ENCODE data around the gene HEXIM2. TPM values are rescaled to one million over a fixed set of nuclear protein-coding genes. Genes with fewer than 3 reads are reported as not detected.
A peak's percentile ranks its signal among the peaks of the same experiment; 100 is the strongest.

Gene HEXIM2
- total RNA-seq, 1 experiment from 2014 or later: 12.5 TPM

- Histone ChIP-seq H3K79me1 (ENCODE audit: insufficient read depth, low read depth, low read length, poor library complexity, severe bottlenecking) (peaks cover 4% of the 10 kb centered on the region), H3K4ac (ENCODE audit: low read depth, low read length) (no peak overlapping the region), H2BK5ac (ENCODE audit: insufficient read length, low read length) (no peak overlapping the region), H3K27me3 (ENCODE audit: insufficient read depth, low read length) (no peaks in the 10 kb centered on the region), H3K9ac (ENCODE audit: extremely low read depth, insufficient read length, low read length) (no peak overlapping the region), H2AFZ (ENCODE audit: low read length) (no peak overlapping the region), H3K23me2 (ENCODE audit: insufficient read length, low read depth, low read length, poor library complexity, severe bottlenecking) (no peaks in the 10 kb centered on the region), H4K5ac (ENCODE audit: insufficient read length, low read depth, low read length) (no peak overlapping the region), H3K79me2 (ENCODE audit: insufficient read depth, low read length) (no peaks in the 10 kb centered on the region), H2BK120ac (ENCODE audit: low read depth, low read length, poor library complexity, severe bottlenecking) (no peak overlapping the region), H3K56ac (ENCODE audit: insufficient read length, low read depth, low read length) (no peak overlapping the region), H3K18ac (ENCODE audit: insufficient read length, low read depth, low read length) (no peak overlapping the region), H4K8ac (replicated peaks; ENCODE audit: insufficient read length, low read depth, low read length) (no peak overlapping the region), H3K27ac (ENCODE audit: insufficient read length, low read depth, low read length) (no peak overlapping the region), H3K4me2 (ENCODE audit: insufficient read depth, insufficient read length, low read length) (no peak overlapping the region), H3K9me3 (ENCODE audit: control insufficient read depth, low read depth, low read length) (no peaks in the 10 kb centered on the region), H3T11ph (ENCODE audit: low read length) (no peak overlapping the region), H3K14ac (ENCODE audit: insufficient read depth, low read length) (no peak overlapping the region), H2BK12ac (ENCODE audit: insufficient read length, low read depth, low read length) (no peak overlapping the region), H3K4me1 (ENCODE audit: insufficient read depth, low read length) (0 out of 2 replicates have a peak, but pooled peaks cover 2% of the 10 kb centered on the region), H2BK15ac (ENCODE audit: low read depth, low read length) (no peak overlapping the region), H4K20me1 (ENCODE audit: control insufficient read depth, insufficient read depth, insufficient read length) (no peaks in the 10 kb centered on the region), H4K91ac (ENCODE audit: insufficient read length, low read depth, low read length) (no peak overlapping the region), H3K23ac (ENCODE audit: insufficient read length, low read depth, low read length) (no peak overlapping the region), H2BK20ac (ENCODE audit: low read depth, low read length, poor library complexity, severe bottlenecking) (no peak overlapping the region), H2AK5ac (ENCODE audit: insufficient read length, low read length) (no peak overlapping the region)
- WGBS (ENCODE audit: extremely low coverage, insufficient read length, low lambda C conversion rate): no CpG with 5 or more reads among the region's 4 CpGs
- TF ChIP-seq, protein P1, sequence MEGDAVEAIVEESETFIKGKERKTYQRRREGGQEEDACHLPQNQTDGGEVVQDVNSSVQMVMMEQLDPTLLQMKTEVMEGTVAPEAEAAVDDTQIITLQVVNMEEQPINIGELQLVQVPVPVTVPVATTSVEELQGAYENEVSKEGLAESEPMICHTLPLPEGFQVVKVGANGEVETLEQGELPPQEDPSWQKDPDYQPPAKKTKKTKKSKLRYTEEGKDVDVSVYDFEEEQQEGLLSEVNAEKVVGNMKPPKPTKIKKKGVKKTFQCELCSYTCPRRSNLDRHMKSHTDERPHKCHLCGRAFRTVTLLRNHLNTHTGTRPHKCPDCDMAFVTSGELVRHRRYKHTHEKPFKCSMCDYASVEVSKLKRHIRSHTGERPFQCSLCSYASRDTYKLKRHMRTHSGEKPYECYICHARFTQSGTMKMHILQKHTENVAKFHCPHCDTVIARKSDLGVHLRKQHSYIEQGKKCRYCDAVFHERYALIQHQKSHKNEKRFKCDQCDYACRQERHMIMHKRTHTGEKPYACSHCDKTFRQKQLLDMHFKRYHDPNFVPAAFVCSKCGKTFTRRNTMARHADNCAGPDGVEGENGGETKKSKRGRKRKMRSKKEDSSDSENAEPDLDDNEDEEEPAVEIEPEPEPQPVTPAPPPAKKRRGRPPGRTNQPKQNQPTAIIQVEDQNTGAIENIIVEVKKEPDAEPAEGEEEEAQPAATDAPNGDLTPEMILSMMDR (conservative IDR thresholded peaks at IDR 0.05): no peak
- Mint-ChIP-seq H3K4me1 (peaks cover 29 to 31% of the 10 kb centered on the region in 2 experiments), H3K36me3 (ENCODE audit: insufficient read depth in 1 of 3, low read depth in 3 of 3) (peaks cover 0 to 16% (median 5%) of the 10 kb centered on the region in 3 experiments; a peak in 4 of 7 replicates), H3K27me3 (ENCODE audit: low read depth) (no peaks in the 10 kb centered on the region), H3K4me3 (no peak overlapping the region), H3K27ac (peak overlapping the region in 1 of 3 experiments; percentile 59; a peak in 1 of 7 replicates), H3K9me3 (no peaks in the 10 kb centered on the region)
- DNase-seq: no peak
Observed at GRCh38 chr17:45155029-45155428, 6.6 kb upstream of the HEXIM2 start.
